Lower lobe of right lung (tissue), 2 donors: ENCODE results near the gene ANGPT4. TPM values are rescaled to one million over a fixed set of nuclear protein-coding genes. Genes with fewer than 3 reads are reported as not detected.

Experiments used
- ATAC-seq, 2 donors: fragments of 200-7000 bp; cut with Tn5 transposase; one replicate each; pipeline ENCODE4 v1.9.1; 2020 to 2022; ENCODE audit warnings: mild to moderate bottlenecking in 2 of 2, moderate library complexity in 2 of 2
- DNase-seq: peaks from one replicate; pipeline ENCODE4 v3.0.0-alpha.2; 2020
- H3K27ac ChIP-seq: fragments of 200-600 bp; one replicate; pipeline ENCODE4 v1.8.0; 2022
- H3K27me3 ChIP-seq: fragments of 200-600 bp; one replicate; pipeline ENCODE4 v1.8.0; 2022; ENCODE audit warnings: low read depth
- H3K36me3 ChIP-seq: fragments of 200-600 bp; one replicate; pipeline ENCODE4 v1.8.0; 2022; ENCODE audit warnings: mild to moderate bottlenecking
- H3K4me1 ChIP-seq: fragments of 200-600 bp; one replicate; pipeline ENCODE4 v1.8.0; 2022
- H3K4me3 ChIP-seq: fragments of 200-600 bp; one replicate; pipeline ENCODE4 v1.8.0; 2022; ENCODE audit warnings: mild to moderate bottlenecking
- H3K9me3 ChIP-seq: fragments of 200-600 bp; one replicate; pipeline ENCODE4 v1.8.0; 2022
- CTCF ChIP-seq: fragments of 200-600 bp; IDR thresholded peaks from one replicate; pipeline ENCODE4 v1.8.0; 2022; ENCODE audit warnings: antibody characterized with exemption, mild to moderate bottlenecking
- intact Hi-C: fragments of 100-400 bp; cut with DNase I; formaldehyde crosslinking; loops from one replicate; pipeline ENCODE4 v1.11.0; 2022
- long read RNA-seq: library from polyadenylated mRNA; unstranded; transcript quantifications from one replicate; pipeline ENCODE4 v2.0.0, GENCODE V29; 2021
- total RNA-seq: library from RNA; stranded (reverse); fragmentation: NEBNext Ultra II Directional; extraction: Animal tissue kit (Norgen Biotek cat#: 25700); gene quantifications from one replicate; pipeline ENCODE4 v1.2.1, GENCODE V29; 2021
- donor health status: DM: no; HTN: yes; CAD: no; lungs with severe emphysema.

Gene ANGPT4
- 6.0 TPM for total RNA-seq
- long read RNA-seq, full-length matches to known transcripts, result 10 of 18 reads
- long read RNA-seq, partial matches to known transcripts, result 1 of 18 reads
- long read RNA-seq, other reads (novel, unspliced or antisense), result 7 of 18 reads

DNA sequence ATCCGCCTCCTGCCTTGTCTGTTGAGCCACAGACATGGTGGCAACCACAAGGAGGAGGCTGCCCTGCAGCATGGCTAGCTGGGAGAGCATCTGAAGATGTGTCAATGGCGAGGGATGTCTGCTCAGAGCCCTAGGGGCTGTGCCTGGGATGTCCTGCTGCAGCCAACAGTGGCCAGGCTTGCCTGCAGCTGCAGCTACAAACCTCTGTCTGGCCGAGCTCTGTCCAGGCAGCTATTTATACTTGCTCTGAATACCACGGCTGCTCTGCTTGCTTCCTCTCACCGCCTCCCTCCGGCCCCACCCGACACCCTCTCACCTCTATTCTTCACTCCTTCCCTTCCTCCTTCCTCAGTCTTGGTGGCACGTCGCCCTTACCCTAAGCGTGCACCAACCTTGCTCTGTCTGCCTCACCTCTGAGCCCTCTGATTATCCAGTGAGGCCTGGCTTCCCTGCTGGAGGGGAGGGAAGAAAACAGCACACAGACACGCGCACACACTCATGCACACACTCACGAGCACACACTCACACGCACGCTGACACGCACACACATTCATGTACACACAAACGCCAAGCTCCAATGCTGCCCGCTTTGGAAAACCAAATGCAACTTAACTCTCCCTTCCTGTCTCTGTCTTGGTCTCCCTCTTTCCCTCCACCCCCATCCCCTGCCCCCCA is at the start of gene ANGPT4:
TSS of gene ANGPT4 (minus strand) at position 210 of the 675 bp plus-strand sequence. CDS start at position 90, 120 bp downstream.
- H3K27ac ChIP-seq, result no peak within 1 kb of the TSS
- H3K9me3 ChIP-seq, result no peaks in the 10 kb centered on the region
- no peak within 1 kb of the TSS for H3K4me3 ChIP-seq
- DNase-seq (no peak), ATAC-seq (peak; percentile 12 to 33)
- intact Hi-C loops, result no loop called here
- H3K27me3 ChIP-seq, result peaks cover 3% of the 10 kb centered on the region
- TF ChIP-seq CTCF, result no peak
- H3K36me3 ChIP-seq, result no peaks in the 10 kb centered on the region
- H3K4me1 ChIP-seq, result peaks cover 5% of the 10 kb centered on the region

DNA sequence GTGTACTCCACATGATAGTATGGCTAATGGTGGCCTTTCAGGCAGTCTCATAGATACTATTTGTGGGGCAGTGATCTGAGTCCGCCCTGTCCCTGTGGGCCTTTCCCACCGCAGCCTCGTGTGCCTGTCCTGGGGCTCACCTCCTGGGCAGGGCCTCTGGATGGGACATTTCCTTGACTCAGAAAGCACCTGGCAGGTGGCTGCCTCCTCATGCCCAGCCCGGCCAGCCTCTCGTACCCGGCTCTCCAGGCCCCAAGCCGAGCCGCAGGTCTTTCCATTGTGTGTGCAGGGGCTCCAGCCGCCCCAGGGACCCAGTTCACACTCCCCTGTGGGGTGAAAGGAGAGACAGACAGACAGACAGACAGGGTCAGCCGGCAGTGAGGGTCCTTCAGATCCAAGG is 47.7 kb upstream of the ANGPT4 start:
- intact Hi-C loops, result no loop called here
- ATAC-seq, result no peak

GRCh38 chr20:962683-963082 is 46.5 kb upstream of the ANGPT4 start:
- intact Hi-C loops, result no loop called here
- no peaks in the 10 kb centered on the region for H3K9me3 ChIP-seq
- DNase-seq (no peak), ATAC-seq (no peak)
- no peaks in the 10 kb centered on the region for H3K36me3 ChIP-seq
- no peak overlapping the region for H3K4me3 ChIP-seq
- no peak for TF ChIP-seq CTCF
- no peak overlapping the region for H3K27ac ChIP-seq
- H3K4me1 ChIP-seq, result no peaks in the 10 kb centered on the region
- no peaks in the 10 kb centered on the region for H3K27me3 ChIP-seq

More for the DNA sequence above, 47.7 kb upstream of the ANGPT4 start:
- H3K4me3 ChIP-seq, result no peak overlapping the region
- H3K4me1 ChIP-seq, result no peaks in the 10 kb centered on the region
- no peak for DNase-seq
- H3K36me3 ChIP-seq, result no peaks in the 10 kb centered on the region
- TF ChIP-seq CTCF, result no peak
- H3K9me3 ChIP-seq, result no peaks in the 10 kb centered on the region
- no peak overlapping the region for H3K27ac ChIP-seq
- peaks cover 3% of the 10 kb centered on the region for H3K27me3 ChIP-seq

GRCh38 chr20:962223-962622 is 46.1 kb upstream of the ANGPT4 start:
- no peak overlapping the region for H3K4me3 ChIP-seq
- H3K4me1 ChIP-seq, result no peaks in the 10 kb centered on the region
- H3K27me3 ChIP-seq, result no peaks in the 10 kb centered on the region
- intact Hi-C loops, result no loop called here
- H3K9me3 ChIP-seq, result no peaks in the 10 kb centered on the region
- no peaks in the 10 kb centered on the region for H3K36me3 ChIP-seq
- no peak for ATAC-seq
- H3K27ac ChIP-seq, result no peak overlapping the region
- no peak for TF ChIP-seq CTCF
- no peak for DNase-seq

DNA sequence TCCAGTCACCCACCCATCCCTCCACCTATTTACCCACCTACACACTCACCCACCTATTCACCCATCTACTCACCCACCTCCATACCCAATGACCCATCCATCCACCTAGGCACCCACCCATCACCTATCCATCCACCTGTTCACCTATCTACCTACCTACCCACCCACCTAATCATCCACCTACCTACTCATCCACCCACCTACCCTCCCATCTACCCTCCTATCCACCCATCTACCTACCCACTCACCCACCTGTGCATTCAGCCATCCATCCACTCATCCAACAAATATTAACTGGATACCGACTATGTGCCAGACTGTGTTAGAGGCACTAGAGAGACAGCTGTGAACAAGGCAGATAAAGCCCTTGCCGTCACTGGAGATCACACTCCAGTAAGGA is 45.6 kb upstream of the ANGPT4 start:
- no peaks in the 10 kb centered on the region for H3K9me3 ChIP-seq
- intact Hi-C loops, result no loop called here

More for the DNA sequence above, 45.6 kb upstream of the ANGPT4 start:
- Histone ChIP-seq H3K36me3 (no peaks in the 10 kb centered on the region), H3K4me1 (no peaks in the 10 kb centered on the region), H3K27me3 (no peaks in the 10 kb centered on the region), H3K27ac (no peak overlapping the region), H3K4me3 (no peak overlapping the region)
- DNase-seq (no peak), ATAC-seq (no peak)
- TF ChIP-seq CTCF, result no peak
